ENCODE data around the gene FOXP3.

The FOXP3 gene

DNA sequence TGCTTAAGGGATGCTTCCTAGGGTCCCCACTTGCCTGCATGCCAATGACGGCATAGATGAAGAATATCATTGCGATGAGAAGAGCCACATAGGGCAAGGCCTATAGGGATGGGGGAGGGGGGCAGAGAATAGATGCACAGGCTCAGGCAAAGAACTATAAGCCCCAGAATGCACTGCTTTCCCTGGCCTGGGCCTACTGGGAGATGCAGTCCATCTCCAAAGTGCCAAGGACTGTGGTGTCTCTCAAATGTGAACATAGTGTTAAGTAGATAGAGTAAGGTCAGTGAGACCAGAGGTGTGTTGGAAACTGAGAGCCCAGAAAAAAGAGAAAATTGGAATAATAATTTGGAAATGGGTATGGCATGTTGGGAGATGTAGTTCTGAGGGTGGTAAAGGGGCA lies 52.3 kb downstream of the FOXP3 start:
- DNase-seq, result no peak

DNA sequence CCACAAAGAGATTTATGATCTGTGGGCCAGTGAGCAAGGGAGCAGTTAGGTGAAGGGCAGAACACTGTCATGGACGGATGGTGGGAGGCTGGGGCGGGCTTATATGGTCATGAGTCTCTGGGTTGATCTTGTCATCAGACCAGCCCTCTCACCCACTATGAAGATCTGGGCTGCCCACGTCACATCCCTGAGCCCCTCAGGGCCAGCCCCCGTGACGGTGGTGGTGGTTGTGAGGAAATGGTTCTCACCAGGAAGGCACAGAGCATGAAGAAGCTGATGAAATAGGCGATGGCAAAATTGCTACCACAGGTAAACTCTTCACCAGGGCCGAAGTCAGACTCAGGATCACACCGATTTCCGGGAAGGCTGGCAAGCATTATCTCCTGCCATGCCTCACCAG lies 53.4 kb downstream of the FOXP3 start:
- DNase-seq, result no peak

DNA sequence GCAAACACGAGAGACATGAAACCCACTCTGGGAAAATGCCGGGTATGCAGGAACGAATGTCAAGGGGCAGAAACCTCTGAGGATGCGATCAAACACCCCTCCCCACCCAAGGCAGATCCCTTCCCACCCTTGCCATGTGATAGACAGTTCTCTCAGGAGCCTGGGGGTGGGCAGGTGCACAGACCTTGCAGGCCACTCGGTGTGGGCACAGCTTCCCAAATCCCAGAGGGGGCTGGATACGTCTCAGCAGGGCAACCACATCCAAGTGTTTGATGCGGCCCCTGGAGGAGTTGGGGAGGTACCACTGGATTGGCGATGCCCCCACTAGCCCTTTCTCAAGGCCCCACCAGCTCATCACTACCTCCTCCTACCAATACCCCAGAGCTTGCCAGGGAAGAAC lies 54.1 kb downstream of the FOXP3 start:
- DNase-seq, result no peak

DNA sequence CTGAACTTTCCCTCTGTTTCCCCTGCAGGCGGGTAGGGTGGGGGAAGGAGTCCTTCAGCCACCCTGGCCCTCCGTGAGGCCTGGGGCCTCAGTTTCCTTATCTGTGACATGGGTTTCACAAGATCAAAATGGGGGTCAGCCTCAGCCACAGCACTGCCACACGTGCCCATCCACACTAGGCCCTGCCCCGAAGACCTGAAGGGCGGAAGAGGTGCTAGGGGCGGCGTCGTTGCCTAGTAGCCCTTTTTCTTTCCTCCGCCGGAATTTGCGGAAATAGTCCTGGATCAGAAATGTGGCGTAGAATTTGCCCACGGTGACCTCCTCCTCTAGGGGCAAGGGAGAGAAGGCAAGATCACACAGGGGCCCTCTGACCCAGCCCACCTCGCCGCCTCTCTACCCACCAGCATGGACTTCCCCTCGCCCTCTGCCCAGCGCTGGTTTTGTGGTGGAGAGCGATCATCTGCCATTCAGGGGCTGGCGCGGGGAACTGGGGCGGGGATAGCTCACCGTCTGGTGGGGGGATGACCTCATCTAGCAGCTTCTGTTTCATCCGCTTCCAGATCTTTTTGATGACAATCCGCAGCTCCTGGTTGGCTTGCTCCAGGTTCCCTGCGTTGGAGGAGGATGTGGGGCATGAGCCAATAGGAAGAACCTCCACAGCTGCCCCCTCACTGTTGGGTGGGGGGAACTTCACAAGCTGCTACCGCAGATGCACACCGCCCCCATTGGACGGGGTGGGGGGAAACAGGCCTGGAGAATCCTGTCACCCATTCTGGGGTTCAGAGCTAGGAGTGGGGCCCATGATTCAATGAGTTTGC lies 54.9 kb downstream of the FOXP3 start:
- no peak for DNase-seq

DNA sequence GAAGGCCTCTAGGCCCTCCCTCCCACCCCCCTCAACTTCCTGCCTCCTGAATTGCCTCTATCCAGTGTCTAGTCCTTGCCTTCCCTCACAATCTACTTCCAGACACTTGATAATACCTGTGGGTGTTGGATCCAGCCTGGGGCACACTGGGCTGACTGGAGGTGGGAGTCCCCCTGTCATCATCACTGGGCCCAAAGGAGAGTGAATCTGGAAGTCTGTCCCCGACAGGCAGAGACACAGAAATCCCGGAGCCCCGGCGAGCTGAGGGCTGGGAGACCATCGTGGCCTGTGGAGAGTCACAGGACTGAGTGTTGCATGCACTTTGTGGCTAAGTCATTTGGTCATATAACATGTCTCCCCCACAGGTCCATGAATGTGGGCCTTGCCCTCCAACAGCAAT lies 56.1 kb downstream of the FOXP3 start:
- DNase-seq, result no peak

DNA sequence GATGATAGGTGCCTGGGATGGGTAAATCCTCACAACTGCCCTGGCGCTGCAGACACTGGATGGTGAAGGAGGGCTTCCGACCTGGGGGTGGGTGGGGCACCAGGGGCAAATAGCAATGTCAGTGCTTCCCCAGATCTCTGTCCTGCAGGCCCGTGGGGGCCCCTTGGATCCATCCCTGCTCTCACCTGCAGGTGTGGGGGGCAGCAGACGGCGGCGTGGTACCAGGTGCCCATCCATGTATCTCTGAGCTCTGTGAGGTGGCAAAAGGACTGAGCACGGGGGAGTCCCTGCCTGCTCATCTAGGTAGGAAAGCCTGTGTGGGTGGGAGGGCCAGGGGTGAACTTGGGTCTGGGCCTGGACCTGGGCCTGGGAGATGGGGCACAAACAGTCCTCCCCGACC lies 58.0 kb downstream of the FOXP3 start:
- DNase-seq, result no peak

DNA sequence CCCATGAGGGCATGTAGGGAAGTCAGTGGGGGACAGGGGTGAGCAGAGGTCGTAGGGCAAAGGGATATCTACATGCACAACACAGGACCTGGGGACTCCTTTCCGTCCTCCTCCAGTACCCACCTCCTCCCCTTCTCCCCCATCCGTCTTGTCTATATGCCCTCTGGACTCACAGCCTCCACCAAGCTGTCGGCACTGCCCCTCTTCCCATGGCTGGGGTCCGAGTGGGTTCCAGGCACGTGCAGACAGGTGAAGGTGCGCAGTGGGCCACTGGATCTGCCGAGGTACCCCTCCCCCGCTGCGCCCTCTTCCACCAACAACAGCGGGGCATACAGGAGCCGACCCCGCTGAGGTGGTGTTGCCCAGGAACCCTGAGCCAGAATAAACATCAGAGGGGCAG lies 59.1 kb downstream of the FOXP3 start:
- DNase-seq, result no peak

DNA sequence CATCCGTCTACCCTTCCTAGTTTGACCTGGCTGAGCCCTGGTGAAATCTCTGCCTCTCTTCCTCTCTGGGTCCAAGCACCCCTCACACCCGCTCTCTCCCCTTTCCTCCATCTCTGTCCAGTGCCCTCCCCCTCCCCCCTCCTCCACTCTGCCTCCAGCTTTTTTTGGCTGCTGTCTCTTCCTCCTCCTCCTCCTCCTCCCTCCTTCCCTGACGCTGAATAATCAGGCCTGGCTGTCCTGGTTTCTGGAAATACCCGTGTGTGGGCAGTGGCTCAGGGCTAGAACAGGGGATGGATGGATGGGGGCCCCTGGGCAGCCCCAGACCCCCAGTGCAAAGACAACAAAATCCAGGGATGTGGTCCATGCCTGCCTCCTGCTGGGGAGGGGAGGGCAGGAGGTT lies 59.8 kb downstream of the FOXP3 start:
- no peak for DNase-seq

DNA sequence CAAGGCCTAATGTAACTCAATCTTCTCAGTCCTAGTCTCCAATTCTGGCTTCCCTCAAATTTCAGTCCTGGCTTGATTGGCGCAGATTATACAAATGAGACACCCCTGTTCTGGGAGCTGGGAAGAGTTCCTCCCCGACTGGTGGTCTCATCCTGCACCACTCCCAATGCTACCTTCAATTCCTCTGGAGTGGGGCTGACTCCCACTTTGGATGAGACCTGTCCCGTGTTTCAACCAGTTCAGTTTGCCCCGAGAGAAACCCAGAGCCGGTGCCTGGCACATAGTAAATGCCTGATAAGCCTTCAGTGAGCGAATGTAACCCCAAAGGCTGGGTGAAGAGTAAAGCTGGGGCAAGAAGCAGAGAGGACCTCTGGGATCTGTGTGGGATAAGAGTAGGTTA lies 60.5 kb downstream of the FOXP3 start:
- DNase-seq, result no peak

DNA sequence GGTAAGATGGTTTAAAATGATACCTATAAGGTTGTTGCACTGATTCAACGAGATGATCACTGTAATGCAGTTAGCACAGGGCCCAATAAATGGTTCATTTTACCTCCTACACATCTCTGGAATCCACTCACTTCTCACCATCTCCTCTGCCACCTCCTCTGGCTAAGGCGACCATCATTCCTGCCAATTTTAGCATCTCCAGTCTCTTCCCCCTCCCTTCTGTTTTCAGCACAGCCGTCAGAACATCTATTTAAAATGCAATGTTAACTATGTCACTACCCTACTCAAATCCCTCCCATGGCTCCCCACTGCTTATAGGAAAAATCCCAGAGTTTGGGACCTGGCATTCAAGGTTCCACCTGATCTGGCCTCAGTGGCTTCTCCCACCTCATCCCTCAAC lies 61.0 kb downstream of the FOXP3 start:
- DNase-seq, result no peak

DNA sequence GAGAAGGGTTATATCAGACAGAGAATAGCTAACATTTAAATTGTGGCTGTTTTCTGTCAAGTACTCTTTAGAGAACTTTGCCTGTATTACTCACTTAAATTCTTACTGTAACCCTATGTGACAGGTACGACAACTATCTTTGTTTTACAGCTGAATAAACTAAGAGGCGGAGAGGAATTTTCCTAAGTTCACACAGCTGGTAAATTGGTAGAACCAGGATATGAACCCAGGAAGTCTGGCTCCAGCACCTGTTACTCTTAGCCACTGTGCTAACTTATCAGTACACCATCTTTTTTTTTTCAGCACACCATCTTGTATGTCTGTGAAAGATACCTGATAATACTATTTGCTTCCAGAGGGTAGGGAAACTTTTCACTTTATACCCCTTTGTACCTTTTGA lies 62.5 kb downstream of the FOXP3 start:
- DNase-seq, result no peak

Measured in stimulated activated CD4-positive, alpha-beta T cell treated with anti-CD3 and anti-CD28 coated beads, Interleukin-2, amount 100 ng/mL, for 48 hours (primary cell).